ENCODE data around the gene FAM221B.

The FAM221B gene

DNA sequence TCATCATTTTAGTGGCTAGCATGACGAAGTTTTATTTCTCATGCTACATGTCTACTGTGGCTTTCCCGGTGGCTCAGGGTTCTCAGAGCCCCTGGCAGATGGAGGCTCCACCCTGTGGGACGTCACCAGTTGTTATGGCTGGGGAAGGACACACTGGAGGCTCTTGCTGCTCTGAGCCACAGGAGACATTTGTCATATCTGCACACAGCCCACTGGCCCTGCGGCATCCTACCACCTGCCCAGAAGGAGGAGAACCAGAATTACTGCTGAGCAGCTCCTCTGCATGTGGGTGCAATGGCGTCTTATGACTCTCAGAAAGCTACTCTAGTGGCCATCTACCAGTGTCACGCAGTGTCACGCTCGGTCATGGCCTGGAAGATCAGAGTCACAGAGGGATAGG, 35.1 kb upstream of the FAM221B start:
- ChIA-PET CTCF (no interaction called here), POLR2A (no interaction called here)
- no peak for TF ChIP-seq L3MBTL2 (conservative IDR thresholded peaks at IDR 0.05)
- no peak for TF ChIP-seq FOXM1 (IDR thresholded peaks at IDR 0.05; ENCODE audit: borderline replicate concordance)
- TF ChIP-seq SP1 (IDR thresholded peaks at IDR 0.05): no peak
- TF ChIP-seq FOXK2 (IDR thresholded peaks at IDR 0.05): no peak
- no peak for TF ChIP-seq NFRKB (IDR thresholded peaks at IDR 0.05)
- DNase-seq (ENCODE audit: extremely low spot score): no peak

DNA sequence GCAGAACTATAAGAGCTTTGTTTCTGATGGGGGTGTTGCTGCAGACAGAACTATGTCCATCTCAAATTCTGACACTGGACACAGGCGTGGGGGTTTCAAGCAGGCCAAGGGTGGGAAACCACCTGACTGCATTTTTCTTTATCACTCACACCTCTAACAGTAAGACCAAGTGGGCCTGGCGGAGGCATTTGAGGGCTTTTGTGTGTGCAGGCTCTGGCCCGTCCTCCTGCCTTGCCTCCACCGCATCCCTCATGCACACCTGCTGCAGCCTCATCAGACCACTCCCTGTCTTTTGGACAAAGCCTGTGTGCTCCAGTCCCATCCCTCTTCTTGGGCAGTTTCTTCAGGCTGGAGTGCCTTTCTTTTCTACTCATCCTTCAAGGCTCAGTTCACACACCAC, 33.8 kb upstream of the FAM221B start:
- no peak for TF ChIP-seq L3MBTL2 (conservative IDR thresholded peaks at IDR 0.05)
- TF ChIP-seq ARNT (IDR thresholded peaks at IDR 0.05): no peak
- no peak for TF ChIP-seq ZNF384 (IDR thresholded peaks at IDR 0.05)
- TF ChIP-seq BHLHE40 (IDR thresholded peaks at IDR 0.05; ENCODE audit: borderline replicate concordance): no peak
- TF ChIP-seq, protein P1, sequence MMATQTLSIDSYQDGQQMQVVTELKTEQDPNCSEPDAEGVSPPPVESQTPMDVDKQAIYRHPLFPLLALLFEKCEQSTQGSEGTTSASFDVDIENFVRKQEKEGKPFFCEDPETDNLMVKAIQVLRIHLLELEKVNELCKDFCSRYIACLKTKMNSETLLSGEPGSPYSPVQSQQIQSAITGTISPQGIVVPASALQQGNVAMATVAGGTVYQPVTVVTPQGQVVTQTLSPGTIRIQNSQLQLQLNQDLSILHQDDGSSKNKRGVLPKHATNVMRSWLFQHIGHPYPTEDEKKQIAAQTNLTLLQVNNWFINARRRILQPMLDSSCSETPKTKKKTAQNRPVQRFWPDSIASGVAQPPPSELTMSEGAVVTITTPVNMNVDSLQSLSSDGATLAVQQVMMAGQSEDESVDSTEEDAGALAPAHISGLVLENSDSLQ (IDR thresholded peaks at IDR 0.05): no peak
- no peak for TF ChIP-seq TARDBP (IDR thresholded peaks at IDR 0.05)
- TF ChIP-seq SP1 (IDR thresholded peaks at IDR 0.05): no peak
- TF ChIP-seq SUZ12 (IDR thresholded peaks at IDR 0.05): no peak
- TF ChIP-seq ELF4 (IDR thresholded peaks at IDR 0.05): no peak
- no peak for TF ChIP-seq HDGF (IDR thresholded peaks at IDR 0.05; ENCODE audit: borderline replicate concordance)
- no peak for TF ChIP-seq NFRKB (IDR thresholded peaks at IDR 0.05)
- TF ChIP-seq LEF1 (IDR thresholded peaks at IDR 0.05; ENCODE audit: borderline replicate concordance): no peak
- TF ChIP-seq FOXM1 (IDR thresholded peaks at IDR 0.05; ENCODE audit: borderline replicate concordance): no peak
- TF ChIP-seq FOXA1 (IDR thresholded peaks at IDR 0.05): no peak
- TF ChIP-seq CTBP1 (IDR thresholded peaks at IDR 0.05; ENCODE audit: borderline replicate concordance): no peak
- ChIA-PET CTCF (no interaction called here), POLR2A (no interaction called here)
- no peak for DNase-seq (ENCODE audit: extremely low spot score)

DNA sequence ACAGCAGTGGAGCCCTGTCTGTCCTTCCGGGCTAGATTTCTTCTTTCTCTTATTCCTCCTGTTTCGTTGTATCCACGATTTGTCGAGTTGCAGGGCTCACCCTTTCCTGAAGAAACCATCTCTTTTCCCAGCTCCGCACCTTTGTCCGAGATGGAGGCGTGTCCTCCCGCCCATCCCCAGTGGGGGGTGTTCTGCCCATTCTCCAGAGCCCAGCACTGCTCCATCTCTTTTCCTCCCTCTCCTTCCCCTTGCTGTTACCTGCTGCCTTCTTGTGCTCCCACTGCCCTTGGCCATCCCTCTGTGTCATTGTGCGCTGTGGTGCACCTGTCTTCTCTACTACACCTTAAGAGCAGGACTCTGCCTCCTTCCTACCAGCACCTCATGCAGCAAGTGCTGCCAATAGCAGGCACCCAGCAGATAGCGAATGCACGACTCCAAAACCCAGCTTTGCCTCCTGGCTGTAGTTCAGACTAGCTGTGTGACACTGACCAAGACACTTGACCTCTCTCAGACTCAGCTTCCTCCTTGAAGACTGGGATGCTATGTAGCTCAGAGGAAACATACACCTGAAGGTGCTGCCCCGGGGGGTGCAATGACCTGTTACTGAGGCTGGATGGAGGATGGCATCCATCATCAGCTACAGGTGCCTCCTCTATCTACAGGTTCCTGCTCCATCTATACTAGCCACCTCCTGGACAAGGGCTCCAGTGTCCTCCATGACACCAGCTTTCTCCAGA, 32.8 kb upstream of the FAM221B start:
- ChIA-PET CTCF (no interaction called here), POLR2A (no interaction called here)
- no peak for DNase-seq (ENCODE audit: extremely low spot score)
- no peak for TF ChIP-seq FOXA1 (IDR thresholded peaks at IDR 0.05)
- no peak for TF ChIP-seq BHLHE40 (IDR thresholded peaks at IDR 0.05; ENCODE audit: borderline replicate concordance)
- no peak for TF ChIP-seq ARNT (IDR thresholded peaks at IDR 0.05)
- TF ChIP-seq ZNF384 (IDR thresholded peaks at IDR 0.05): no peak
- TF ChIP-seq ELF4 (IDR thresholded peaks at IDR 0.05): no peak
- no peak for TF ChIP-seq TARDBP (IDR thresholded peaks at IDR 0.05)
- no peak for TF ChIP-seq SUZ12 (IDR thresholded peaks at IDR 0.05)
- TF ChIP-seq FOXM1 (IDR thresholded peaks at IDR 0.05; ENCODE audit: borderline replicate concordance): no peak
- TF ChIP-seq NFRKB (IDR thresholded peaks at IDR 0.05): no peak
- TF ChIP-seq HDGF (IDR thresholded peaks at IDR 0.05; ENCODE audit: borderline replicate concordance): no peak
- TF ChIP-seq CTBP1 (IDR thresholded peaks at IDR 0.05; ENCODE audit: borderline replicate concordance): no peak
- no peak for TF ChIP-seq FOXK2 (IDR thresholded peaks at IDR 0.05)
- TF ChIP-seq, protein P1 (IDR thresholded peaks at IDR 0.05): no peak
- no peak for TF ChIP-seq SP1 (IDR thresholded peaks at IDR 0.05)
- TF ChIP-seq LEF1 (IDR thresholded peaks at IDR 0.05; ENCODE audit: borderline replicate concordance): no peak
- TF ChIP-seq L3MBTL2 (conservative IDR thresholded peaks at IDR 0.05): no peak

DNA sequence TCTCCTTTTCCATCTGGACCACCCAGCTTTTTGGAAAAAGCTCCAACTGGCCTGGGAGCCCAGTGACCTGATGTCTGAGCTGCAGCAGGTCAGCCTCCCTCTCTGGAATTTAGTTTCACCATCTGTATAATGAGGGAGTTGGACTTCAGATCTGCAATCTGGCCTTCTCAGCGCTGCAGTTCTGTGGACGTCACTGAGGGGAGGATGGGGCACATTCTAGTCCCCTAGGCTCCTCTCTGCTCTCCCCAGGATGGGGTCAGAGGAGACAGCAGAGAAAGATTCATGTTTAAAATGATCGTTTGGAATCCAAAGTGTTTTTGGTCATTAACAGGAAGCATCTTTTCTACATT, 31.4 kb upstream of the FAM221B start:
- ChIA-PET POLR2A (no interaction called here), CTCF (no interaction called here)
- no peak for DNase-seq (ENCODE audit: extremely low spot score)
- no peak for TF ChIP-seq HDGF (IDR thresholded peaks at IDR 0.05; ENCODE audit: borderline replicate concordance)
- TF ChIP-seq CTBP1 (IDR thresholded peaks at IDR 0.05; ENCODE audit: borderline replicate concordance): no peak
- TF ChIP-seq FOXK2 (IDR thresholded peaks at IDR 0.05): no peak
- no peak for TF ChIP-seq ARNT (IDR thresholded peaks at IDR 0.05)
- no peak for TF ChIP-seq BHLHE40 (IDR thresholded peaks at IDR 0.05; ENCODE audit: borderline replicate concordance)
- TF ChIP-seq, protein P1 (IDR thresholded peaks at IDR 0.05): no peak

DNA sequence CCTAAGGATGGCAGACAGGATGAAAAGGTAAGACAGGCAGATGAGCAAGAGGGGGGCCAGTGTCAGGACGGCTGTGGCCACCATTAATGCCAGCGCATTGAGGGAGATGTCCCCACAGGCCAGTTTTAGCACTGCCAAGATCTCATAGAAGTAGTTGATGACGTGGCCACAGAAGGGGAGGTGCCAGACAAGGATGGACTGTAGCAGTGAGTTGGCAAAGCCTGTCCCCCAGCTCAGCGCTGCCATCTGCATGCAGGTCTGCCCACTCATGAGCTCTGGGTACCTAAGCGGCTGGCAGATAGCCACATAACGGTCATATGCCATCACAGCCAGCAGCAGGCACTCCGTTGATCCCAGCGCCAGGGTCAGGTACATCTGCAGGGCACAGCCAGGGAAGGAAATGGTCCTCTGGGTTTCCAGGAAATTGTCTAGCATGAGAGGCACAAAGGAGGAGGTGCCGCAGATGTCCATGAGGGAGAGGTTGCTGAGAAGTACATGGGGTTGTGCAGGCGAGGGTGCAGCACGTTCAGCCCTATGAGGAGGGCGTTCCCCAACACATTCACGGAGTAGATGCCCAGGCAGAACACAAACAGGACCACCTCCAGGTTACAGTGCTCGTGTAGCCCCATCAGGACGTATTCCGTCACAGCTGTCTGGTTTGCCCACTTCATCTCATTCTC, 30.9 kb upstream of the FAM221B start:
- ChIA-PET POLR2A (no interaction called here), CTCF (no interaction called here)
- DNase-seq (ENCODE audit: extremely low spot score): no peak
- TF ChIP-seq FOXM1 (IDR thresholded peaks at IDR 0.05; ENCODE audit: borderline replicate concordance): no peak
- no peak for TF ChIP-seq LEF1 (IDR thresholded peaks at IDR 0.05; ENCODE audit: borderline replicate concordance)
- no peak for TF ChIP-seq L3MBTL2 (conservative IDR thresholded peaks at IDR 0.05)
- no peak for TF ChIP-seq TARDBP (IDR thresholded peaks at IDR 0.05)
- no peak for TF ChIP-seq FOXK2 (IDR thresholded peaks at IDR 0.05)
- no peak for TF ChIP-seq HDGF (IDR thresholded peaks at IDR 0.05; ENCODE audit: borderline replicate concordance)
- TF ChIP-seq ARNT (IDR thresholded peaks at IDR 0.05): no peak
- TF ChIP-seq BHLHE40 (IDR thresholded peaks at IDR 0.05; ENCODE audit: borderline replicate concordance): no peak
- no peak for TF ChIP-seq ZNF384 (IDR thresholded peaks at IDR 0.05)
- TF ChIP-seq SUZ12 (IDR thresholded peaks at IDR 0.05): no peak
- TF ChIP-seq SP1 (IDR thresholded peaks at IDR 0.05): no peak
- TF ChIP-seq FOXA1 (IDR thresholded peaks at IDR 0.05): no peak
- TF ChIP-seq CTBP1 (IDR thresholded peaks at IDR 0.05; ENCODE audit: borderline replicate concordance): no peak

DNA sequence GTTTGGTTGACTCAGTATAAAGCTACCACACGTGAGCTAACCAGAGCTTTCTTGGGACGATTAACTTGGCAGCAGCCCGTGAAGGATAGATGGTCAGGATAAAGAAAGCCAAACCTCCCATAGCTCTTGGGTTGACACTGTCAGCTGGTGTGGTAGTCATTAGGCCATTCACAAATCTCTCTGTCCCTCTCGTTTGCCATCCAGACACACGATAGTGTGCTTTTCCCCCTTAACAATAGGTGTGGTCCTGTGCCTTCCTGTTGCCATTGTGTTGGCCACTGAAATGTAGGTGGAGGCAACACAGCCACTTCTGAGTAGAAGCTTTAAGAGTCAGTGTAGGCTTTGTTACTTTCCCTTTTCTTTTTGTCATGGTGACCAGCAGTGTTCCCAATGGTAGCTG, 29.9 kb upstream of the FAM221B start:
- no peak for DNase-seq (ENCODE audit: extremely low spot score)
- ChIA-PET POLR2A (no interaction called here), CTCF (no interaction called here)
- TF ChIP-seq FOXA1 (IDR thresholded peaks at IDR 0.05) (no peak), L3MBTL2 (conservative IDR thresholded peaks at IDR 0.05) (no peak), LEF1 (IDR thresholded peaks at IDR 0.05; ENCODE audit: borderline replicate concordance) (no peak), SUZ12 (IDR thresholded peaks at IDR 0.05) (no peak), ARNT (IDR thresholded peaks at IDR 0.05) (no peak), TARDBP (IDR thresholded peaks at IDR 0.05) (no peak), SP1 (IDR thresholded peaks at IDR 0.05) (no peak), ELF4 (IDR thresholded peaks at IDR 0.05) (no peak), ZNF384 (IDR thresholded peaks at IDR 0.05) (no peak), FOXM1 (IDR thresholded peaks at IDR 0.05; ENCODE audit: borderline replicate concordance) (no peak)

Data from HEK293T (cell line).